Right lobe of liver (tissue), 4 donors: ENCODE results near the gene POLR2J.

Source experiments
- CTCF ChIP-seq, 4 donors: fragments of 200-600 bp in 3 of 4; fragments of 450-650 bp in 1 of 4; IDR thresholded peaks; one replicate each; pipeline versions ENCODE4 v1.5.1 to v1.8.0; 2016 to 2022; ENCODE audit warnings: antibody characterized with exemption in 4 of 4, mild to moderate bottlenecking in 2 of 4
- POLR2A ChIP-seq: fragments of 450-650 bp; IDR thresholded peaks from one replicate; pipeline ENCODE4 v1.6.1; 2017; ENCODE audit warnings: antibody characterized with exemption, mild to moderate bottlenecking
- donor health status: DM: no; HTN: no; CAD: no.
- donor health status: DM: no; HTN: no; CAD: no.
- donor health status: DM: no; HTN: yes; CAD: no.

DNA sequence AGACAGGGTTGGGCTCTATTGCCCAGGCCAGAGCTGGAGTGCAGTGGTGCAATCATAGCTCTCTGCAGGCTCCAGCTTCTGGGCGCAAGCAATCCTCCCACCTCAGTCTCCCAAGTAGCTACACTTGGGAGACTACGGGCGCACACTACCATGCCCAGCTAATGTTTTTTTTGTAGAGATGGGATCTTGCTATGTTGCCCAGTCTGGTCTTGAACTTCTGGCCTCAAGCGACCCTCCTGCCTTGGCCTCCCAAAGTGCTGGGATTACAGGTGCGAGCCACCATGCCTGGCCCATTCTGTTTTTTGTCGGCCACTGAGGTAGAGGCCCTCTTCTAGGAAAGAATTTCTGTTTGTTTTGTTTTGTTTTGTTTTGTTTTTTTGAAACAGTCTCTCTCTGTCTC lies 26.3 kb downstream of the POLR2J start:
- TF ChIP-seq CTCF (IDR thresholded peaks at IDR 0.05) (no peak), POLR2A (no peak)
